Activated CD4-positive, alpha-beta memory T cell treated with anti-CD3 and anti-CD28 coated beads for 36 hours (primary cell): ENCODE results near the gene FHIT. TPM values are rescaled to one million over a fixed set of nuclear protein-coding genes. Genes with fewer than 3 reads are reported as not detected.

ENCODE experiments used
- CTCF ChIA-PET: fragments of 350-600 bp; sonication (Branson Sonifier 250); formaldehyde crosslinking; loops from one replicate; lab custom pipeline; 2021; ENCODE audit warnings: antibody characterized with exemption, inconsistent platforms; lab: Charles Lee
- POLR2A ChIA-PET: fragments of 350-600 bp; sonication (Branson Sonifier 250); formaldehyde crosslinking; loops from one replicate; lab custom pipeline; 2021; ENCODE audit warnings: antibody characterized with exemption; lab: Charles Lee
- DNase-seq: peaks from one replicate; pipeline ENCODE4 v3.0.0-alpha.2; 2020
- H3K27ac Mint-ChIP-seq: one replicate; pipeline ENCODE4 v1.8.0; 2021; ENCODE audit warnings: mixed read lengths
- H3K27me3 Mint-ChIP-seq: one replicate; pipeline ENCODE4 v1.8.0; 2021; ENCODE audit warnings: mixed read lengths
- H3K36me3 Mint-ChIP-seq: one replicate; pipeline ENCODE4 v1.8.0; 2021; ENCODE audit warnings: mixed read lengths
- H3K4me1 Mint-ChIP-seq: one replicate; pipeline ENCODE4 v1.8.0; 2021; ENCODE audit warnings: low read depth, mixed read lengths
- H3K4me3 Mint-ChIP-seq: one replicate; pipeline ENCODE4 v1.8.0; 2021; ENCODE audit warnings: mild to moderate bottlenecking, mixed read lengths
- H3K9me3 Mint-ChIP-seq: one replicate; pipeline ENCODE4 v1.8.0; 2021; ENCODE audit warnings: mixed read lengths
- intact Hi-C: fragments of 100-400 bp; cut with micrococcal nuclease; formaldehyde crosslinking; loops from one replicate; pipeline ENCODE4 v1.15.1; 2023
- total RNA-seq, 2 experiments: library from RNA; stranded (reverse); gene quantifications; one replicate each; pipeline ENCODE4 v1.2.3, GENCODE V29; 2021

The FHIT gene
- total RNA-seq, 2 experiments from 2014 or later, result 7.2 to 8.7 TPM

DNA sequence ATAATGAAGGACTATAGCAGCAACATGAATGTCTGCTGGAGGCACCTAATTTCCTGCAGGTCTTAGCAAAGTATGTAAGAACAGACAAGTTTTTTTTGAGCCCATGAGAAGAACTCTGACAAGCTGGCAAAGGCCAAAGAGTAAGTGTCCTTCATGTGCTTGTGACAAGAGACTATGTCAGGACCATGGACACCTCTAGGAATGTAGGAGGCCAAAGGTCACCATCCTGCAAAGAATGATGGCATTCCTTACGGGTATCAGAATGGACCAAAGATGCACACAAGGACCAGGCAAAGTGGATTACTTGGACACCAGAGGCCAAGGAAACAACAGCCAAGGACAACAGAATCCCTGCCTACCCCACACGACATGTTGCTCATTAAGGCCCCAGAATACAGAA lies 1343.0 kb downstream of the FHIT start:
- ChIA-PET POLR2A (no interaction called here), CTCF (no interaction called here)
- DNase-seq, result no peak
- intact Hi-C loops, result no loop called here
- no peak overlapping the region for H3K4me3 Mint-ChIP-seq
- no peaks in the 10 kb centered on the region for H3K27me3 Mint-ChIP-seq
- no peaks in the 10 kb centered on the region for H3K9me3 Mint-ChIP-seq
- H3K4me1 Mint-ChIP-seq, result no peaks in the 10 kb centered on the region
- peaks cover 2% of the 10 kb centered on the region for H3K36me3 Mint-ChIP-seq
- no peak overlapping the region for H3K27ac Mint-ChIP-seq

- H3K36me3 Mint-ChIP-seq, result peaks cover 4% of the 10 kb centered on the region
- intact Hi-C loops, result no loop called here
- no peaks in the 10 kb centered on the region for H3K4me1 Mint-ChIP-seq
- no peak for DNase-seq
- H3K4me3 Mint-ChIP-seq, result no peak overlapping the region
- no peaks in the 10 kb centered on the region for H3K27me3 Mint-ChIP-seq
- ChIA-PET POLR2A (no interaction called here), CTCF (interaction anchor here (0.7 kb wide), 1 partner anchor 41 kb away, joined by 4 read pairs; no protein-coding TSS in a partner anchor)
- no peaks in the 10 kb centered on the region for H3K9me3 Mint-ChIP-seq
- no peak overlapping the region for H3K27ac Mint-ChIP-seq
These were observed 1347.0 kb downstream of the FHIT start for GRCh38 chr3:59904296-59904695.

GRCh38 chr3:59899061-59899460 lies 1352.2 kb downstream of the FHIT start:
- H3K27me3 Mint-ChIP-seq, result no peaks in the 10 kb centered on the region
- H3K4me3 Mint-ChIP-seq, result no peak overlapping the region
- H3K27ac Mint-ChIP-seq, result no peak overlapping the region
- intact Hi-C loops, result no loop called here
- ChIA-PET CTCF (no interaction called here), POLR2A (interaction anchor here (0.8 kb wide), 1 partner anchor 56 kb away, joined by 3 read pairs; no protein-coding TSS in a partner anchor)
- peaks cover 3% of the 10 kb centered on the region for H3K36me3 Mint-ChIP-seq
- no peak for DNase-seq
- H3K4me1 Mint-ChIP-seq, result peaks cover 17% of the 10 kb centered on the region
- peaks cover 2% of the 10 kb centered on the region for H3K9me3 Mint-ChIP-seq

- intact Hi-C loops, result no loop called here
- H3K4me1 Mint-ChIP-seq, result peaks cover 17% of the 10 kb centered on the region
- ChIA-PET CTCF (no interaction called here), POLR2A (no interaction called here)
- H3K9me3 Mint-ChIP-seq, result peaks cover 3% of the 10 kb centered on the region
- no peak overlapping the region for H3K4me3 Mint-ChIP-seq
- H3K27me3 Mint-ChIP-seq, result no peaks in the 10 kb centered on the region
- no peak for DNase-seq
- peaks cover 3% of the 10 kb centered on the region for H3K36me3 Mint-ChIP-seq
- no peak overlapping the region for H3K27ac Mint-ChIP-seq
These were observed 1355.3 kb downstream of the FHIT start for GRCh38 chr3:59895972-59896371.

- H3K4me1 Mint-ChIP-seq, result peaks cover 17% of the 10 kb centered on the region
- no peak for DNase-seq
- peaks cover 3% of the 10 kb centered on the region for H3K9me3 Mint-ChIP-seq
- intact Hi-C loops, result no loop called here
- ChIA-PET CTCF (no interaction called here), POLR2A (no interaction called here)
- H3K36me3 Mint-ChIP-seq, result peaks cover 1% of the 10 kb centered on the region
- no peak overlapping the region for H3K27ac Mint-ChIP-seq
- H3K27me3 Mint-ChIP-seq, result no peaks in the 10 kb centered on the region
- no peak overlapping the region for H3K4me3 Mint-ChIP-seq
These were observed 1356.7 kb downstream of the FHIT start for GRCh38 chr3:59894425-59895121.

- DNase-seq, result no peak
- H3K27me3 Mint-ChIP-seq, result no peaks in the 10 kb centered on the region
- peaks cover 3% of the 10 kb centered on the region for H3K9me3 Mint-ChIP-seq
- intact Hi-C loops, result no loop called here
- no peak overlapping the region for H3K4me3 Mint-ChIP-seq
- H3K27ac Mint-ChIP-seq, result no peak overlapping the region
- CTCF ChIA-PET, result no interaction called here
- H3K4me1 Mint-ChIP-seq, result peaks cover 22% of the 10 kb centered on the region
- H3K36me3 Mint-ChIP-seq, result no peaks in the 10 kb centered on the region
- POLR2A ChIA-PET, result no interaction called here
These were observed 1360.6 kb downstream of the FHIT start for GRCh38 chr3:59890639-59891038.

GRCh38 chr3:59886790-59887189 lies 1364.5 kb downstream of the FHIT start:
- no peak overlapping the region for H3K4me3 Mint-ChIP-seq
- peaks cover 2% of the 10 kb centered on the region for H3K36me3 Mint-ChIP-seq
- peaks cover 26% of the 10 kb centered on the region for H3K4me1 Mint-ChIP-seq
- no peaks in the 10 kb centered on the region for H3K27me3 Mint-ChIP-seq
- H3K27ac Mint-ChIP-seq, result no peak overlapping the region
- no peak for DNase-seq
- intact Hi-C loops, result no loop called here
- ChIA-PET CTCF (no interaction called here), POLR2A (no interaction called here)
- no peaks in the 10 kb centered on the region for H3K9me3 Mint-ChIP-seq

- Mint-ChIP-seq H3K4me3 (no peak overlapping the region), H3K9me3 (no peaks in the 10 kb centered on the region), H3K27ac (no peak overlapping the region), H3K36me3 (peaks cover 2% of the 10 kb centered on the region), H3K4me1 (peaks cover 28% of the 10 kb centered on the region), H3K27me3 (no peaks in the 10 kb centered on the region)
- CTCF ChIA-PET, result no interaction called here
- no peak for DNase-seq
- POLR2A ChIA-PET, result interaction anchor here (0.6 kb wide), 1 partner anchor 13 kb away, joined by 3 read pairs; no protein-coding TSS in a partner anchor
- intact Hi-C loops, result no loop called here
These were observed 1365.3 kb downstream of the FHIT start for GRCh38 chr3:59885899-59886400.

GRCh38 chr3:59885101-59885500 lies 1366.2 kb downstream of the FHIT start:
- ChIA-PET CTCF (no interaction called here), POLR2A (interaction anchor here (0.6 kb wide), 1 partner anchor 12 kb away, joined by 3 read pairs; no protein-coding TSS in a partner anchor)
- DNase-seq, result no peak
- no peak overlapping the region for H3K27ac Mint-ChIP-seq
- peaks cover 30% of the 10 kb centered on the region for H3K4me1 Mint-ChIP-seq
- peaks cover 2% of the 10 kb centered on the region for H3K36me3 Mint-ChIP-seq
- no peak overlapping the region for H3K4me3 Mint-ChIP-seq
- intact Hi-C loops, result no loop called here
- H3K27me3 Mint-ChIP-seq, result no peaks in the 10 kb centered on the region
- H3K9me3 Mint-ChIP-seq, result no peaks in the 10 kb centered on the region

GRCh38 chr3:59884409-59884808 lies 1366.8 kb downstream of the FHIT start:
- Mint-ChIP-seq H3K27me3 (no peaks in the 10 kb centered on the region), H3K4me1 (peaks cover 33% of the 10 kb centered on the region), H3K9me3 (no peaks in the 10 kb centered on the region), H3K36me3 (peaks cover 2% of the 10 kb centered on the region), H3K4me3 (no peak overlapping the region), H3K27ac (no peak overlapping the region)
- POLR2A ChIA-PET, result no interaction called here
- no peak for DNase-seq
- CTCF ChIA-PET, result no interaction called here
- intact Hi-C loops, result no loop called here

DNA sequence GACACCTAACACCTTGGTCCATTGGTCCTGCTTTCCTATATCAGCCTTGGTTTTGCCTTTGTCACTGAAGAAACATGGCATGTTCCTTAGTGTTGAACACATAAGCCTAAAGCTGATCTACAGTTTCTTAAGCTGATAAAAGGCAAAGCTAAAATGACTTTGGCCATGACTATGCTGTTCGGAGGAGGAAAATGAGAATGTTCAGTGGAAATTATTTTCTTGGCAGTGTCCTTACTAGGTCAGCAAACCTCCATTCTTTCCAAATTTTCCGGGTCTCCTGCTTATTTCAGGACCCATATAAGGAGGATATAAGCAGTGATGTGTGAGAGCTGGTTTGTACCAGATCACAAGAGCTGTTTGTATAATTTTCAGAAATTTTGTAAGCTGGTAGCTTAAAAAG lies 1368.5 kb downstream of the FHIT start:
- no peaks in the 10 kb centered on the region for H3K27me3 Mint-ChIP-seq
- H3K36me3 Mint-ChIP-seq, result peaks cover 2% of the 10 kb centered on the region
- no peak overlapping the region for H3K27ac Mint-ChIP-seq
- H3K9me3 Mint-ChIP-seq, result no peaks in the 10 kb centered on the region
- ChIA-PET CTCF (interaction anchor here (0.9 kb wide), 1 partner anchor 65 kb away, joined by 3 read pairs; no protein-coding TSS in a partner anchor), POLR2A (no interaction called here)
- peaks cover 47% of the 10 kb centered on the region for H3K4me1 Mint-ChIP-seq
- DNase-seq, result no peak
- intact Hi-C loops, result no loop called here
- H3K4me3 Mint-ChIP-seq, result no peak overlapping the region

- ChIA-PET POLR2A (no interaction called here), CTCF (no interaction called here)
- no peak for DNase-seq
- Mint-ChIP-seq H3K4me3 (no peak overlapping the region), H3K27ac (no peak overlapping the region), H3K36me3 (peaks cover 2% of the 10 kb centered on the region), H3K9me3 (no peaks in the 10 kb centered on the region), H3K27me3 (no peaks in the 10 kb centered on the region), H3K4me1 (peaks cover 38% of the 10 kb centered on the region)
- intact Hi-C loops, result no loop called here
These were observed 1370.5 kb downstream of the FHIT start for GRCh38 chr3:59880717-59881116.
